Measurements from ENCODE around the gene KLHL35. TPM values are rescaled to one million over a fixed set of nuclear protein-coding genes. Genes with fewer than 3 reads are reported as not detected.

KLHL35 gene
- total and polyA plus RNA-seq, 2 experiments from 2014 or later, result 0.63 to 1.7 TPM

DNA sequence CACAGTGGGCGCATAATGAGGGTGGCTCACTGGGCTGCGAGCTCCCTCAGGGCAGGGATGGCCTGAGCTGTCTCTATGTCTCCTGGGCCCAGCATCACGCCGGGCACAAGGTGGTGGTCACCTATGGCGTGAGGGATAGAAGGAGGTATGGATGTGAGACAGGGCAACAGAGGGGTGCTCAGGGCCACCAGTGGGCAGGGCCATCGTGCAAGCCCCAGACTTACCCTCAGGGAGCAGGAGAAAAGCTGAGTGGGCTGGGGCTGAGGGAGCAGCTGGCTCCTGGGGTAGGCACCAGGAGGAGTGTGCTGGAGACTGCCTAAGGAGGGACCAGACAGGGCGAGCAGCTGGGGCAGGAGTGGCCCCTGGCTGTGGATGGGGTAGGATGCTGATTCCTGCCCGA, 34.3 kb upstream of the KLHL35 start:
- Histone ChIP-seq H3K79me2 (no peaks in the 10 kb centered on the region), H3K9me3 (ENCODE audit: low read depth) (no peaks in the 10 kb centered on the region), H3K4me2 (no peak overlapping the region), H3K9me2 (replicated peaks; ENCODE audit: insufficient read depth) (no peaks in the 10 kb centered on the region), H3K4me1 (ENCODE audit: insufficient read depth) (peaks cover 4% of the 10 kb centered on the region), H3K4me3 (no peak overlapping the region), H2AFZ (no peak overlapping the region), H4K20me1 (ENCODE audit: insufficient read depth, poor library complexity, severe bottlenecking) (no peaks in the 10 kb centered on the region), H3K27me3 (no peaks in the 10 kb centered on the region), H3K36me3 (replicated peaks; ENCODE audit: insufficient read depth, low read depth) (no peaks in the 10 kb centered on the region), H3K27ac (no peak overlapping the region)
- 95% methylated on average over 8 of the region's 8 CpGs for WGBS (ENCODE audit: low lambda C conversion rate, missing lambda C conversion rate)
- TF ChIP-seq EZH2 (IDR thresholded peaks at IDR 0.05; ENCODE audit: borderline replicate concordance) (no peak), EZH2phosphoT487 (IDR thresholded peaks at IDR 0.05; ENCODE audit: low read depth, severe bottlenecking, unreplicated experiment) (no peak)
- TF ChIP-seq, protein P1, sequence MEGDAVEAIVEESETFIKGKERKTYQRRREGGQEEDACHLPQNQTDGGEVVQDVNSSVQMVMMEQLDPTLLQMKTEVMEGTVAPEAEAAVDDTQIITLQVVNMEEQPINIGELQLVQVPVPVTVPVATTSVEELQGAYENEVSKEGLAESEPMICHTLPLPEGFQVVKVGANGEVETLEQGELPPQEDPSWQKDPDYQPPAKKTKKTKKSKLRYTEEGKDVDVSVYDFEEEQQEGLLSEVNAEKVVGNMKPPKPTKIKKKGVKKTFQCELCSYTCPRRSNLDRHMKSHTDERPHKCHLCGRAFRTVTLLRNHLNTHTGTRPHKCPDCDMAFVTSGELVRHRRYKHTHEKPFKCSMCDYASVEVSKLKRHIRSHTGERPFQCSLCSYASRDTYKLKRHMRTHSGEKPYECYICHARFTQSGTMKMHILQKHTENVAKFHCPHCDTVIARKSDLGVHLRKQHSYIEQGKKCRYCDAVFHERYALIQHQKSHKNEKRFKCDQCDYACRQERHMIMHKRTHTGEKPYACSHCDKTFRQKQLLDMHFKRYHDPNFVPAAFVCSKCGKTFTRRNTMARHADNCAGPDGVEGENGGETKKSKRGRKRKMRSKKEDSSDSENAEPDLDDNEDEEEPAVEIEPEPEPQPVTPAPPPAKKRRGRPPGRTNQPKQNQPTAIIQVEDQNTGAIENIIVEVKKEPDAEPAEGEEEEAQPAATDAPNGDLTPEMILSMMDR (IDR thresholded peaks at IDR 0.05; ENCODE audit: poor library complexity), result no peak
- DNase-seq (ENCODE audit: low spot score), result no peak

DNA sequence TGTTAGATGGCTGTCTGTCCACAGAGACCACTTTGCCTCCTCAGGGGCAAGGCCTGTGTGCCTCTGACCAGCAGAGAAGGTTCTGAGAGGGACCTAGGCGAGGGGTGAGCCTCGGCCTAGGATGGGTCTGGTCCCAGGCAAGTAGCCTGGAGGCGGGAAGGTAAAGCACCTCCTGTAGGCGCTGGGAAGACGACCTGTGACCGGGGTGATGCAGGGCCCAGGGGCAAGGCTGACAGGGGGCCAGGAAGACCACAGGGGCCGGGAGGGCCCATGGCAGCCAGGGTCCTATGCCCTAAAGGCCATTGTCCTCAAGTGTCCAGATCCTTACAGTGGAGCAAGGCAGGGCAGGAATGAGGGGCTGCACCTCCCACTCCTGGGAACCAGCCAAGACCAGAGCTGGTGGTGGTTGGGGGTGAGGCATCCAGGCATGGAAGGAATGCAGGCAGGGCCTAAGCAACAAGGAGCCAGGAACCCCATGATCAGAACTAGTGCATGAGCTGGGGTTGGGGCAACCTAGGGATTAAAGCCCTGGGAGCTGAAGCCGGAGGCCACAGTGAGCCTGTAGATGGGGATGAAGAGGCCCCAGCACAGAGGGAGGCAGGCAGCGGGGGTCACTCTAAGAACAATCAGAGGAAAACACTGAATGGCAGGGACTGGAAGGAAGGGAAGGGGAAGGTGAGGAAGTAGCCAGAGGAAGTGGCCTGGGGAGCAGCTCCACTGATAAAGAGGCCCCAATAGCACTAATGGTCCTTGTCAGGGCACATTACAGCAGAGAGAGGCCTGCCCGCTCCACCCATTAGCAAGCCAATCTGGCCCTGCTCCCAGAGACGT, 32.9 kb upstream of the KLHL35 start:
- Histone ChIP-seq H3K9me3 (ENCODE audit: low read depth) (no peaks in the 10 kb centered on the region), H3K79me2 (no peaks in the 10 kb centered on the region), H3K9me2 (replicated peaks; ENCODE audit: insufficient read depth) (no peaks in the 10 kb centered on the region), H3K4me2 (no peak overlapping the region), H3K27me3 (no peaks in the 10 kb centered on the region), H3K4me1 (ENCODE audit: insufficient read depth) (peaks cover 4% of the 10 kb centered on the region), H2AFZ (no peak overlapping the region), H3K27ac (no peak overlapping the region), H3K36me3 (replicated peaks; ENCODE audit: insufficient read depth, low read depth) (no peaks in the 10 kb centered on the region), H3K4me3 (no peak overlapping the region), H4K20me1 (ENCODE audit: insufficient read depth, poor library complexity, severe bottlenecking) (no peaks in the 10 kb centered on the region)
- peak; percentile 25 for DNase-seq (ENCODE audit: low spot score)
- 90% methylated on average over 11 of the region's 11 CpGs for WGBS (ENCODE audit: low lambda C conversion rate, missing lambda C conversion rate)
- TF ChIP-seq, protein P1 (IDR thresholded peaks at IDR 0.05; ENCODE audit: poor library complexity), result no peak
- TF ChIP-seq EZH2 (IDR thresholded peaks at IDR 0.05; ENCODE audit: borderline replicate concordance), result no peak
- no peak for TF ChIP-seq EZH2phosphoT487 (IDR thresholded peaks at IDR 0.05; ENCODE audit: low read depth, severe bottlenecking, unreplicated experiment)

DNA sequence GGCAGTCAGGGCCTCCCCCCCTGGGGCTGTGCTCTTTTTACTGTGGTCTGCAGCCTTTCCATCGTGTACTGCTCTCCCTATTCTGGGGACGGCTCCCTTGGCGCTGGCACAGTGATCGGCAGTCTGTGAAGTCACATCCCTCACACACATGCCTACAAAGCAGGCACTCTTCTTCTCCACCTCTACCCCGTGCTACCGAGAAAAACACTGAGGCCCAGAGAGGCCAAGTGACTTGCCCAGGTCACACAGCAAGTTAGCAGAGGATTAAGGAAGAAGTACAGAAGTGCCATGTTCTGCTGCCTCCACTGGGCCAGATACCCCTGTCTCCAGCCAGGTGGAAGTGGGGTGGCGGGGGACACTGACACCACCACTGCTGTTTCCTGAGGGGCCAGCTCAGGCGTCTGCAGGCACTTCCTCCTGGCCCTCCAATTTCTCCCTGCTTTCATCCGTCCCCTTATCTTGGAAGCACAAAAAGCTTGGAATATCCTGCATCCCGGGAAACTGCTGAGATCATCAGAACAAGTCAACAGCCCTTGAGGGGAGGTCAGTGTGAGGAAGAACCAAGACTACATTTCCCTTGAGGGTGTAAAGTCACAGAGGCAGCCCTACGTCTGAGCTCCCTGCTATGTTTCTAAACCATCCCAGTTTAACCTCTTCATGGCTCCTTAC, 30.2 kb upstream of the KLHL35 start:
- H3K9me3 ChIP-seq (ENCODE audit: low read depth), result no peaks in the 10 kb centered on the region
- H3K79me2 ChIP-seq, result no peaks in the 10 kb centered on the region
- no peak overlapping the region for H3K27ac ChIP-seq
- TF ChIP-seq EZH2 (IDR thresholded peaks at IDR 0.05; ENCODE audit: borderline replicate concordance) (no peak), EZH2phosphoT487 (IDR thresholded peaks at IDR 0.05; ENCODE audit: low read depth, severe bottlenecking, unreplicated experiment) (no peak)
- TF ChIP-seq, protein P1 (IDR thresholded peaks at IDR 0.05; ENCODE audit: poor library complexity), result no peak
- no peak for DNase-seq (ENCODE audit: low spot score)
- H3K4me2 ChIP-seq, result no peak overlapping the region
- H3K4me3 ChIP-seq, result no peak overlapping the region
- H2AFZ ChIP-seq, result no peak overlapping the region
- H3K9me2 ChIP-seq (replicated peaks; ENCODE audit: insufficient read depth), result no peaks in the 10 kb centered on the region
- peaks cover 4% of the 10 kb centered on the region for H3K4me1 ChIP-seq (ENCODE audit: insufficient read depth)
- WGBS (ENCODE audit: low lambda C conversion rate, missing lambda C conversion rate), result 58% methylated on average over 11 of the region's 11 CpGs
- H3K27me3 ChIP-seq, result no peaks in the 10 kb centered on the region
- H4K20me1 ChIP-seq (ENCODE audit: insufficient read depth, poor library complexity, severe bottlenecking), result no peaks in the 10 kb centered on the region
- H3K36me3 ChIP-seq (replicated peaks; ENCODE audit: insufficient read depth, low read depth), result no peaks in the 10 kb centered on the region
